SK-N-SH treated with all-trans-retinoic acid at 6 μM for 48 hours (cell line): Measurements from ENCODE around the gene LURAP1L.

Experiments
- ATAC-seq: fragments of 200-7000 bp; cut with Tn5 transposase; 3 replicates; pipeline ENCODE4 v1.9.1; 2020; ENCODE audit warnings: mild to moderate bottlenecking, moderate library complexity
- ARNTL ChIP-seq: fragments of 450-650 bp; formaldehyde crosslinking; IDR thresholded peaks from 2 replicates; pipeline ENCODE4 v1.5.0; 2020; ENCODE audit warnings: low read depth, mild to moderate bottlenecking, moderate library complexity, borderline replicate concordance
- BACH2 ChIP-seq: fragments of 250-450 bp; sonication (Bioruptor Pico); IDR thresholded peaks from 2 replicates; pipeline ENCODE4 v1.9.0; 2021; ENCODE audit warnings: mild to moderate bottlenecking, borderline replicate concordance
- CSDC2 ChIP-seq: fragments of 250-450 bp; sonication (Bioruptor Pico); IDR thresholded peaks from 2 replicates; pipeline ENCODE4 v1.5.0; 2020; ENCODE audit warnings: mild to moderate bottlenecking, moderate library complexity
- ESRRG ChIP-seq: fragments of 250-450 bp; sonication (Bioruptor Pico); IDR thresholded peaks from 2 replicates; pipeline ENCODE4 v1.6.1; 2021; ENCODE audit warnings: mild to moderate bottlenecking
- GLIS3 ChIP-seq: fragments of 250-450 bp; sonication (Bioruptor Pico); IDR thresholded peaks from 2 replicates; pipeline ENCODE4 v1.5.0; 2020; ENCODE audit warnings: mild to moderate bottlenecking, moderate library complexity
- ISL1 ChIP-seq: fragments of 250-450 bp; sonication (Bioruptor Pico); IDR thresholded peaks from 2 replicates; pipeline ENCODE4 v2.1.2; 2022; ENCODE audit warnings: mild to moderate bottlenecking, moderate library complexity
- OSR1 ChIP-seq: fragments of 250-450 bp; sonication (Bioruptor Pico); IDR thresholded peaks from 2 replicates; pipeline ENCODE4 v1.8.0; 2022; ENCODE audit warnings: moderate library complexity, mild to moderate bottlenecking, inconsistent platforms
- PPARA ChIP-seq: fragments of 250-450 bp; sonication (Bioruptor Pico); IDR thresholded peaks from 2 replicates; pipeline ENCODE4 v1.5.0; 2020; ENCODE audit warnings: mild to moderate bottlenecking, borderline replicate concordance
- RARB ChIP-seq: fragments of 250-450 bp; sonication (Bioruptor Pico); IDR thresholded peaks from 2 replicates; pipeline ENCODE4 v1.8.0; 2021; ENCODE audit warnings: mild to moderate bottlenecking, moderate library complexity
- SNAI2 ChIP-seq: fragments of 250-450 bp; sonication (Bioruptor Pico); IDR thresholded peaks from 2 replicates; pipeline ENCODE4 v1.5.0; 2020; ENCODE audit warnings: mild to moderate bottlenecking, moderate library complexity
- TCF4 ChIP-seq: fragments of 250-450 bp; sonication (Bioruptor Pico); IDR thresholded peaks from 2 replicates; pipeline ENCODE4 v1.8.0; 2021; ENCODE audit warnings: mild to moderate bottlenecking, moderate library complexity, borderline replicate concordance
- TOX ChIP-seq: fragments of 250-450 bp; sonication (Bioruptor Pico); IDR thresholded peaks from 2 replicates; pipeline ENCODE4 v1.8.0; 2021; ENCODE audit warnings: mild to moderate bottlenecking, moderate library complexity, borderline replicate concordance
- ZFP3 ChIP-seq: fragments of 250-450 bp; sonication (Bioruptor Pico); IDR thresholded peaks from 2 replicates; pipeline ENCODE4 v1.5.0; 2020; ENCODE audit warnings: mild to moderate bottlenecking, moderate library complexity
- ZFP30 ChIP-seq: fragments of 450-650 bp; formaldehyde crosslinking; IDR thresholded peaks from 2 replicates; pipeline ENCODE4 v1.5.0; 2022; ENCODE audit warnings: mild to moderate bottlenecking, moderate library complexity
- ZNF565 ChIP-seq: fragments of 450-650 bp; formaldehyde crosslinking; conservative IDR thresholded peaks from 2 replicates; pipeline ENCODE4 v1.5.0; 2020; ENCODE audit warnings: low read depth, mild to moderate bottlenecking, moderate library complexity
- ZNF70 ChIP-seq: fragments of 450-650 bp; formaldehyde crosslinking; IDR thresholded peaks from 2 replicates; pipeline ENCODE4 v1.5.0; 2020; ENCODE audit warnings: mild to moderate bottlenecking, moderate library complexity
- ZNF8 ChIP-seq: fragments of 450-650 bp; formaldehyde crosslinking; IDR thresholded peaks from 2 replicates; pipeline ENCODE4 v1.5.0; 2020; ENCODE audit warnings: mild to moderate bottlenecking, moderate library complexity
- TF ChIP-seq, protein P1 (sequence below): fragments of 250-450 bp; sonication (Bioruptor Pico); IDR thresholded peaks from 2 replicates; pipeline ENCODE4 v1.5.0; 2020; ENCODE audit warnings: mild to moderate bottlenecking, moderate library complexity
- TF ChIP-seq, protein P2 (sequence below): fragments of 250-450 bp; sonication (Bioruptor Pico); IDR thresholded peaks from 2 replicates; pipeline ENCODE4 v1.5.1; 2020; ENCODE audit warnings: low read depth, mild to moderate bottlenecking, moderate library complexity
- TF ChIP-seq, protein P3 (sequence below): fragments of 250-450 bp; sonication (Bioruptor Pico); IDR thresholded peaks from 2 replicates; pipeline ENCODE4 v1.8.0; 2020; ENCODE audit warnings: mild to moderate bottlenecking, moderate library complexity, borderline replicate concordance
- TF ChIP-seq, protein P4 (sequence below): fragments of 250-450 bp; sonication (Bioruptor Pico); IDR thresholded peaks from 2 replicates; pipeline ENCODE4 v1.8.0; 2021; ENCODE audit warnings: low read depth, mild to moderate bottlenecking, moderate library complexity, borderline replicate concordance

The LURAP1L gene

DNA sequence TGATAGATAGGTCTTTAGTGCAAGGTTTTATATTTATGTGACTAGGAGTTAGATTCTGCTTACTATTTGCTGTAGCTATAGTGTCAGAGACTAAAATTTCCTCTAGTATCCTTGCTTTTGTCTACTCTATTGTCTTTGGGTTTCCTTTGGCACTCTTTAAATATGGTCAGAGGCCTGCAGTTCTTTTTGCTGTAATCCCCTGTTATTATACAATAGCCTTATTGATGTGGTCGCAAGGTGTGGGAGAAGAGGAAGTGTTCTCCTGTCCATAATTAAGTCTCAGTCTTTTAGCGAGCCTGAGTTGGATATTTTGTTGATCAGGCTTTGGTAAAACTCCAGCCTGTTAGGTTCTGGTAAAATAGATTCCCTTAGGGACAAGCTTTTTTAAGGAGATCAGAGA, 34.9 kb downstream of the LURAP1L start:
- TF ChIP-seq PPARA (CRISPR knock-in tag): no peak
- no peak for TF ChIP-seq ZNF70 (CRISPR knock-in tag)
- TF ChIP-seq, protein P1, sequence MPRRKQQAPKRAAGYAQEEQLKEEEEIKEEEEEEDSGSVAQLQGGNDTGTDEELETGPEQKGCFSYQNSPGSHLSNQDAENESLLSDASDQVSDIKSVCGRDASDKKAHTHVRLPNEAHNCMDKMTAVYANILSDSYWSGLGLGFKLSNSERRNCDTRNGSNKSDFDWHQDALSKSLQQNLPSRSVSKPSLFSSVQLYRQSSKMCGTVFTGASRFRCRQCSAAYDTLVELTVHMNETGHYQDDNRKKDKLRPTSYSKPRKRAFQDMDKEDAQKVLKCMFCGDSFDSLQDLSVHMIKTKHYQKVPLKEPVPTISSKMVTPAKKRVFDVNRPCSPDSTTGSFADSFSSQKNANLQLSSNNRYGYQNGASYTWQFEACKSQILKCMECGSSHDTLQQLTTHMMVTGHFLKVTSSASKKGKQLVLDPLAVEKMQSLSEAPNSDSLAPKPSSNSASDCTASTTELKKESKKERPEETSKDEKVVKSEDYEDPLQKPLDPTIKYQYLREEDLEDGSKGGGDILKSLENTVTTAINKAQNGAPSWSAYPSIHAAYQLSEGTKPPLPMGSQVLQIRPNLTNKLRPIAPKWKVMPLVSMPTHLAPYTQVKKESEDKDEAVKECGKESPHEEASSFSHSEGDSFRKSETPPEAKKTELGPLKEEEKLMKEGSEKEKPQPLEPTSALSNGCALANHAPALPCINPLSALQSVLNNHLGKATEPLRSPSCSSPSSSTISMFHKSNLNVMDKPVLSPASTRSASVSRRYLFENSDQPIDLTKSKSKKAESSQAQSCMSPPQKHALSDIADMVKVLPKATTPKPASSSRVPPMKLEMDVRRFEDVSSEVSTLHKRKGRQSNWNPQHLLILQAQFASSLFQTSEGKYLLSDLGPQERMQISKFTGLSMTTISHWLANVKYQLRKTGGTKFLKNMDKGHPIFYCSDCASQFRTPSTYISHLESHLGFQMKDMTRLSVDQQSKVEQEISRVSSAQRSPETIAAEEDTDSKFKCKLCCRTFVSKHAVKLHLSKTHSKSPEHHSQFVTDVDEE (CRISPR knock-in tag): no peak
- TF ChIP-seq BACH2 (CRISPR knock-in tag): no peak
- no peak for TF ChIP-seq GLIS3
- ATAC-seq: no peak

DNA sequence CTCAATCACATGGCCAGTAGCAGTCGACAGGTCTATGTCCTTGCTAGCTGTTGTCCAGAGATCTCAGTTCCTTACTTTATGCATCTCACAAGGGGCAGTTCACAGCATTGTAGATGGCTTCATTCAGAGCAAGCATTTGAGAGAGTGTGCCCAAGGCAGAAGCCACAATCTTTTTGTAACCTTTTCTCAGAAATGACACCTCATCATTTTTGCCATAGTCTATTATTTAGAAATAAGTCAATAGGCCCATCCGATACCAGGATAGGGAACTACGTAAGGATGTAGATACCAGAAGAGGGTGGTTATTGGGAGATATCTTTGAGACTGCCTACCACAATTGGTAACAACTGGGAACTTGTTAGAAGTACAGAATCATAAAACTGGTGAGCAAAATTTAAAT, 37.1 kb downstream of the LURAP1L start:
- TF ChIP-seq TCF4 (no peak), CSDC2 (CRISPR knock-in tag) (no peak), ZFP3 (CRISPR knock-in tag) (no peak), RARB (CRISPR knock-in tag) (no peak), ZFP30 (CRISPR knock-in tag) (no peak), ZNF8 (CRISPR knock-in tag) (no peak), ZNF565 (CRISPR knock-in tag) (no peak), SNAI2 (no peak), OSR1 (CRISPR knock-in tag) (no peak), PPARA (CRISPR knock-in tag) (no peak), ISL1 (CRISPR knock-in tag) (no peak)
- TF ChIP-seq, protein P2, sequence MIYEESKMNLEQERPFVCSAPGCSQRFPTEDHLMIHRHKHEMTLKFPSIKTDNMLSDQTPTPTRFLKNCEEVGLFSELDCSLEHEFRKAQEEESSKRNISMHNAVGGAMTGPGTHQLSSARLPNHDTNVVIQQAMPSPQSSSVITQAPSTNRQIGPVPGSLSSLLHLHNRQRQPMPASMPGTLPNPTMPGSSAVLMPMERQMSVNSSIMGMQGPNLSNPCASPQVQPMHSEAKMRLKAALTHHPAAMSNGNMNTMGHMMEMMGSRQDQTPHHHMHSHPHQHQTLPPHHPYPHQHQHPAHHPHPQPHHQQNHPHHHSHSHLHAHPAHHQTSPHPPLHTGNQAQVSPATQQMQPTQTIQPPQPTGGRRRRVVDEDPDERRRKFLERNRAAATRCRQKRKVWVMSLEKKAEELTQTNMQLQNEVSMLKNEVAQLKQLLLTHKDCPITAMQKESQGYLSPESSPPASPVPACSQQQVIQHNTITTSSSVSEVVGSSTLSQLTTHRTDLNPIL (CRISPR knock-in tag): no peak
- TF ChIP-seq, protein P3, sequence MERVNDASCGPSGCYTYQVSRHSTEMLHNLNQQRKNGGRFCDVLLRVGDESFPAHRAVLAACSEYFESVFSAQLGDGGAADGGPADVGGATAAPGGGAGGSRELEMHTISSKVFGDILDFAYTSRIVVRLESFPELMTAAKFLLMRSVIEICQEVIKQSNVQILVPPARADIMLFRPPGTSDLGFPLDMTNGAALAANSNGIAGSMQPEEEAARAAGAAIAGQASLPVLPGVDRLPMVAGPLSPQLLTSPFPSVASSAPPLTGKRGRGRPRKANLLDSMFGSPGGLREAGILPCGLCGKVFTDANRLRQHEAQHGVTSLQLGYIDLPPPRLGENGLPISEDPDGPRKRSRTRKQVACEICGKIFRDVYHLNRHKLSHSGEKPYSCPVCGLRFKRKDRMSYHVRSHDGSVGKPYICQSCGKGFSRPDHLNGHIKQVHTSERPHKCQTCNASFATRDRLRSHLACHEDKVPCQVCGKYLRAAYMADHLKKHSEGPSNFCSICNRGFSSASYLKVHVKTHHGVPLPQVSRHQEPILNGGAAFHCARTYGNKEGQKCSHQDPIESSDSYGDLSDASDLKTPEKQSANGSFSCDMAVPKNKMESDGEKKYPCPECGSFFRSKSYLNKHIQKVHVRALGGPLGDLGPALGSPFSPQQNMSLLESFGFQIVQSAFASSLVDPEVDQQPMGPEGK (CRISPR knock-in tag): no peak
- TF ChIP-seq, protein P4, sequence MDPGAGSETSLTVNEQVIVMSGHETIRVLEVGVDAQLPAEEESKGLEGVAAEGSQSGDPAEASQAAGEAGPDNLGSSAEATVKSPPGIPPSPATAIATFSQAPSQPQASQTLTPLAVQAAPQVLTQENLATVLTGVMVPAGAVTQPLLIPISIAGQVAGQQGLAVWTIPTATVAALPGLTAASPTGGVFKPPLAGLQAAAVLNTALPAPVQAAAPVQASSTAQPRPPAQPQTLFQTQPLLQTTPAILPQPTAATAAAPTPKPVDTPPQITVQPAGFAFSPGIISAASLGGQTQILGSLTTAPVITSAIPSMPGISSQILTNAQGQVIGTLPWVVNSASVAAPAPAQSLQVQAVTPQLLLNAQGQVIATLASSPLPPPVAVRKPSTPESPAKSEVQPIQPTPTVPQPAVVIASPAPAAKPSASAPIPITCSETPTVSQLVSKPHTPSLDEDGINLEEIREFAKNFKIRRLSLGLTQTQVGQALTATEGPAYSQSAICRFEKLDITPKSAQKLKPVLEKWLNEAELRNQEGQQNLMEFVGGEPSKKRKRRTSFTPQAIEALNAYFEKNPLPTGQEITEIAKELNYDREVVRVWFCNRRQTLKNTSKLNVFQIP (CRISPR knock-in tag): no peak
- TF ChIP-seq, protein P1 (CRISPR knock-in tag): no peak
- TF ChIP-seq, all 23 proteins: peak for 0
- no peak for ATAC-seq

DNA sequence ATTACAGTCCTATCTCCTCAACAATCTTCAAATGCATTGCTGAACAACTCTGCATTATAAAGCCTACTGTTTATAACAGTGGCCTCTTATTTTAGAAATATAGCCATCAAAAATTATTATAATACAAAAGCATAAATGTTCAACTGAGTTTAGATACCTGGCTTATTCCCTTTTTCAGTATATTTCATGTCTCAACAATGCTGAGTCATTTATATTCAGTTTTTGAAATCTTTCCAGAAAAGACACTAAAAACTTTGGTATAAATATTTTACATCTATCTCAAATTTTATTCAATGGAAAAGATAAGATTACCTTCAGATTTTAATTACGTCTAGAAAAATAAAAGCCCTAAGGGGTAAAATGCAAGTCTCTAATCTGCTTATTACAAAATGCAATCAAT, 37.9 kb downstream of the LURAP1L start:
- no peak for ATAC-seq
- TF ChIP-seq ZNF565 (CRISPR knock-in tag) (no peak), CSDC2 (CRISPR knock-in tag) (no peak), ESRRG (CRISPR knock-in tag) (no peak), ARNTL (CRISPR knock-in tag) (no peak), TOX (CRISPR knock-in tag) (no peak), ZNF70 (CRISPR knock-in tag) (no peak), ISL1 (CRISPR knock-in tag) (no peak; the same call in none of the 2 replicates), ZFP3 (CRISPR knock-in tag) (no peak), SNAI2 (no peak), RARB (CRISPR knock-in tag) (no peak), BACH2 (CRISPR knock-in tag) (no peak), GLIS3 (no peak), OSR1 (CRISPR knock-in tag) (no peak)
- TF ChIP-seq, protein P1 (CRISPR knock-in tag): no peak
- TF ChIP-seq, protein P2 (CRISPR knock-in tag): no peak
